Stimulated activated CD4-positive, alpha-beta T cell treated with anti-CD3 and anti-CD28 coated beads, Interleukin-12 subunit alpha, Interleukin-12 subunit beta, amount 100 ng/mL, for 4 hours (primary cell): ENCODE results near the gene MARVELD2.
"Not testable (repeated sequence)": the region's sequence is repeated elsewhere in the genome, so short reads cannot be mapped to it uniquely, and the experiment has no call there.

ENCODE experiments used
- DNase-seq: peaks from one replicate; pipeline ENCODE4 v3.0.0-alpha.2; 2020

MARVELD2 gene, protein sequence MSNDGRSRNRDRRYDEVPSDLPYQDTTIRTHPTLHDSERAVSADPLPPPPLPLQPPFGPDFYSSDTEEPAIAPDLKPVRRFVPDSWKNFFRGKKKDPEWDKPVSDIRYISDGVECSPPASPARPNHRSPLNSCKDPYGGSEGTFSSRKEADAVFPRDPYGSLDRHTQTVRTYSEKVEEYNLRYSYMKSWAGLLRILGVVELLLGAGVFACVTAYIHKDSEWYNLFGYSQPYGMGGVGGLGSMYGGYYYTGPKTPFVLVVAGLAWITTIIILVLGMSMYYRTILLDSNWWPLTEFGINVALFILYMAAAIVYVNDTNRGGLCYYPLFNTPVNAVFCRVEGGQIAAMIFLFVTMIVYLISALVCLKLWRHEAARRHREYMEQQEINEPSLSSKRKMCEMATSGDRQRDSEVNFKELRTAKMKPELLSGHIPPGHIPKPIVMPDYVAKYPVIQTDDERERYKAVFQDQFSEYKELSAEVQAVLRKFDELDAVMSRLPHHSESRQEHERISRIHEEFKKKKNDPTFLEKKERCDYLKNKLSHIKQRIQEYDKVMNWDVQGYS

GRCh38 chr5:69414885-69415583 lies at the start of gene MARVELD2:
Gene MARVELD2, plus strand, starts transcription at chr5:69415116. Its CDS starts 4,270 bp downstream, at chr5:69419386.
- DNase-seq = peak; percentile 48

DNA sequence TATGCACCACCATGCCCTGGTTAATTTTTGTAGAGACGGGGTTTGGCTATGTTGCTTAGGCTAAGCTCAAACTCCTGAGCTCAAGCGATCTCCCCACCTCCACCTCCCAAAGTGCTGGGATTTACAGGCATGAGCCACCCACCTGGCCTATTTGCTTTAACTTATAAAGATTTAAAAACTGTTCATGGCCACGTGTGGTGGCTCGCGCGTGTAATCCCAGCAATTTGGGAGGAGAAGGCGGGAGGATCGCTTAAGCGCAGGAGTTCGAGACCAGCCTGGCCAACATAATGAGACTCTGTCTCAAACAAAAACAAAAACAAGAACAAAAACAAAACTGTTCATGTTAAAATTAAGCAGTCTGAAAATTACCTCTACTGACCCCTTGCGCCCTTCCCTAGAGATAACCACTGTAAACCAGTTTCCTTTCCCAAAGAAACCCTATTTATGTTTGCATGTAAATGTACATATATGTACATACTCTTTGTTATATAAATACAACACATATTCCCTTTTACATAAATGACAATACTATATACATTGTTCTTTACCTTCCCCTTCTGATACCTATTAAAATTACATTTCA lies 47.1 kb upstream of the MARVELD2 start:
- no peak for DNase-seq

DNA sequence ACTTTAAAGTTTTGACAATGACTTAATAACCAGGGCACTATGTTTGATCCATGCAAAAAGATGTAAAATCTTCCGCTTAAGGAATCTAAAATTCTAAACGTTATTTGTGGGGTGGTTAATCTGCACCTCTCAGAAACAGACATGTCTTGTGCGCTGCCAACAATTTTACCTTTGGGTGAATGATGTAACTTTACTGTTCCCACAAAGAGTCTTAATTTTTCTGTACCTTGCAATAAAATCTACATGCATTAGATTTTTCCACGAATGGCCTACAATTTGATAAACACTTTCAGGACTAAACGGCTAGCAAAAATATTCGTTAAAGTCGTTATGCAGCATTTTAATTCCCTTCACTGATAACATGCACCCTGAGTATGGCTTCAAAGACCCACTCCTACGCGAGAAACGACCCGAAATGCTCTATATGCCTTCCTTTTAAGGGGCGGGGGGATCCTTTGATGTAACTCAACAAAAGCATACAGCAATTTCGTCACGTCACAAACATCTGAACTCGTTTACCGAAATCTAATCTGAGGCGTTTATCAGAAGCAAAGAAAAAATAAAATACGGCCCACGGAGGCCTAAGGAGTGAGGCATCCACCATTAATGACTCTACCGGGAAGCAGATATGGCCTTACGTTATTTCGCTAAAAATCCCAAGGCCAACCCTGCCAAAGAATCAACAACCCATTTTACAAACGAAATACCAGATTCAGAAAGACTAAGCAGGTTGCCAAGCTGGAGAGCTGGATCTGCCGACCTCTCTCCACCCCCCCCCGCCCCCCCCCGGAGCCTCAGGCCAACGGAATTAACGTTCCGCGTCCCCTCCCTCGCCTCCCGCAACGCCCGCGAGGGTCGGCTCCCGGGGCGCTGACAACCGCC lies 46.2 kb upstream of the MARVELD2 start:
- no peak for DNase-seq

DNA sequence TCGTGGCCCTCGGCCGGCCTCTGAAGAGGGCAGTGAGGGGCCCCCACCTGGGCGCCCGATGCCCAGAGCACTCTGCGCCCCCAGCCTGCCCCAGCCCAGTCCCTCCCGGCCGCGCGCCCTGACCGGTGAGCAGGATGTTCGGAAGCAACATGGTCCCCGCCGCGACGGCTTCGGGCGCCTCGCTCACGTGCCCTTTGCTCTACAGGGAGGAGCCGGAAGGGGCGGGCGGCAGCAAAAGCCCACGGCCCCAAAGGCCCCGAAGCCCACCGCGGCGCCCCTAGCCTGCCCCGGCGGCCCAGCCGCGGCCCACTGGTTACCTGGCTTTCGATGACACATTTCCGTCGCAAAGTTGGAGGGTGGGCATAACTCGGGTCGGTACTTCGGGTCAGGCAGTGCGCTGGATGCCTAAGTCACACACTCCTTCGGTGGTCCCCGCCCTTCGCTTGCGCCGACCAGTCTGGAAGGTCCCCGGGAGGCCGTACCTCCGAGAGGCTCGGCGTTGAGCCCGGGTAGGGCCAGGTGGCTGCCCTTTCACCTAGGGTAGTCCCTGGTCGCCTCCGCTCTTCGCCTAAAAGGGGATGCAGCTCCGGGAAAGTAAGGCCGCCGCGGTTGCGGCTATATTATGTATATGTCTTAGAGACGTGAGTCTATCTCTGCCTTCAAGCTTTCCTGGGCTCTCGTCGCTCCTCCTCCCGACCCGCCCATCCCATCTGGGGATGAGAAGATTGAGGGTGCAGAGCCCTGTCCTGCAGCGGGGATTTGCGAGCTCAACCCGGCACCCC lies 45.4 kb upstream of the MARVELD2 start, which contains the start of the genes AK6, RAD17 and TAF9:
Gene AK6 (minus strand): TSS at position 181 of the 782 bp plus-strand sequence. CDS start 30 bp downstream, at position 151.
Gene RAD17 (plus strand): TSS at position 479 of the 782 bp plus-strand sequence. CDS start 2,391 bp downstream, outside the sequence.
Gene TAF9 (minus strand): TSS at position 181 of the 782 bp plus-strand sequence. CDS start 3,783 bp downstream, outside the sequence.
- DNase-seq = peak; percentile 88

DNA sequence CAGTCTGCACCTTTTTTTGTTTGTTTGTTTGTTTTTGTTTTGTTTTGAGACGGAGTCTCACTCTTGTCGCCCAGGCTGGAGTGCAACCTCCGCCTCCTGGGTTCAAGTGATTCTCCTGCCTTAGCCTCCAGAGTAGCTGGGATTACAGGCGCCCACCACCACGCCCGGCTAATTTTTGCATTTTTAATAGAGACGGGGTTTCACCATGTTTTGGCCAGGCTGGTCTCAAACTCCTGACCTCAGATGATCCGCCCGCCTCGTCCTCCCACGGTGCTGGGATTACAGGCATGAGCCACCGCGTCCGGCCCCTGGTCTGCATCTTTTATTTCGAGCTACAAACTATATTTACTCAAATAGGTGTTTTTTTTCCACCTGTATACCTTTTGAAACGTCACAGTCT lies 44.6 kb upstream of the MARVELD2 start:
- not testable (repeated sequence) for DNase-seq

DNA sequence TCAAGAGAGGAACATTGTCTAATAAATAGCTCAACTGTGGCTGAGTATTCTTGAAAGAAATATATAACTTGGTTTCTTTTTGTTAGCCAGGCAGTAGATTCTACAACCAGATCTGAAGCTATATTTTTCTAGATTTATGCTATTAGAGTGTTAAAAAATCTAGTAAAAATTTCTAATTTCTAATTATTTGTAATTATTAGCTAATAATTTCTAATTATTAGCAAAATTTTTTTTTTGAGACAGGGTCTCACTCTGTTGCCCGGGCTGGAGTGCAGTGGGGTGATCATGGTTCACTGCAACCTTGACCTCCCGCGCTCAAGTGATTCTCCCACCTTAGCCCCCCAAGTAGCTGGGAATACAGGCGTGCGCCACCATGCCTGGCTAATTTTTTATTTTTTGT lies 42.5 kb upstream of the MARVELD2 start:
- no peak for DNase-seq

GRCh38 chr5:69374911-69375446 lies 39.9 kb upstream of the MARVELD2 start:
- DNase-seq = no peak

GRCh38 chr5:69378376-69378775 lies 36.5 kb upstream of the MARVELD2 start:
- DNase-seq = no peak

DNA sequence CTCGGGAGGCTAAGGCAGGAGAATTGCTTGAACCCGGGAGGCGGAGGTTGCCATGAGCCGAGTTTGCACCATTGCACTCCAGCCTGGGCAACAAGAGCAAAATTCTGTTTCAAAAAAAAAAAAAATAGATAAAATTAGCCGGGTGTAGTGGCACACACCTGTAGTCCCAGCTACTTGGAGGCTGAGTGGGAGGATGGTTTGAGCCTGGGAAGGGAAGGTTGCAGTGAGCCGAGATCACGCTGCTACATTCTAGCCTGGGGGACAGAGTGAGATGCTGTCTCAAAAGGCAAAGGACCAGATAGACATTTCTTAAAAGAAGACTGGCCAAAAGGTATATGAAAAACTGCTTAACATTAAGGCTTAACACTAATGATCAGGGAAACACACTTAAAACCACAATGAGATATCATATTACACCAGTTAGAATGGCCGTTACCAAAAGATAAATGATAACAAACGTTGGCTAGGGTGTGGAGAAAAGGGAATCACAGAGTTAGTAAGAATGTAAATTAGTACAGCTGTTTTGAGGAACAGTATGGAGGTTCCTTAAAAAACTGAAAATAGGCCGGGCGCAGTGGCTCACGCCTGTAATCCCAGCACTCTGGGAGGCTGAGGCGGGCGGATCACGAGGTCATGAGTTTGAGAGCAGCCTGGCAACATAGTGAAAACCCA lies 10.1 kb upstream of the MARVELD2 start:
- no peak for DNase-seq

DNA sequence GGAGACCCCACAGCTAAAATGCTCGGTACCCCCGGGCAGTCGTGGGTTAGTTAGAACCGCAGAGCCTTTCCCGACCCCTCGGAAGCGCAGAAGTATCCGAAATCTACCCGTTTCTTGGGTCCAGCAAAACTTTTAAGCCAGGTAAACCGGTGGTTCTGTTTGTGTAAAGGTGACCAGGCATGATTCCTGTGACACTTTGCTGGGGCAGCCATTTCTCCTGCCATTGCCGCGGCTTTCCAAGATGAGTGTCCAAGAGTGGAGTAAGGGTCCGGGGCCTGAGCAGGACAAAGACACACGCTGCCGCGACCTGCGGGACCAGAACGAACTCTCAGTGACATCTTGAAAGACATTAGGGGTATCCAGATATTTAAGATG lies 655 bp downstream of the MARVELD2 start:
- no peak for DNase-seq

DNA sequence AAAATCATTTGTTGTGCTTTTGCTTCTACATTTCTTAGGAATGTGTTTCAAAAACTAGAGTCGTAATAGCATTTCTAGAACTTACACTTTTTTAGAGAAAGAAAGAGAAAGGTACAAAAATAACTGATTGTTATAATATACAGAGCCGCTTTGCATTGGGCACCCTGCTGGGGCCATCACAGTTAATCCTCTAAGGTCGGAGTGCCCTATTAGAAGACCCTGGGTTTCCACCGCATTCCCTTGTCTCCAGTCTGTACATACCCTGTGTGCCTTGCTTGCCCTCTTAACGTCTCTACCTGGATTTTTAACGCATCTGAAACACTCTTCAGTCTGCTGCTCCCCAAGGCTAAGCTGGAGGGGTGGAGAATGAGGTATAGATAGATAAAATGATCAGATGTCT lies 1.3 kb downstream of the MARVELD2 start:
- DNase-seq = no peak

DNA sequence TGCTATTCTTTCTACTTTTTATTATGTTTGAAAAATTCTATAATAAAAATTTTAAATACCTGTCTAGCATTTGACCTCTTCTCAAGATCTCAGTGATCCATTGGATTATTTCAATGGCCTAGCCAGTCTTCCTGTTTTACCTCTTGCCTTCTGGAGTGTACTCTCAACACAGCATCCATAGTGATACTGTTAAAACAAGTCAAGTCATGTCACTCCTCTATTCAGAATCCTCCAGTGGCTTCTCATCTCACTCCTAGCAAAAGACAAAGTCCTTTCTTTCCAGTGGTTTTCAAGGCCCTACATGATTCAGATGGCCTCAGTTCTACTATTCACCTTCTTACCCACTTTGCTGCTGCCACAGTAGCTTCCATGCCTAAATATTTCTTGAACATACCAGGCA lies 1.8 kb downstream of the MARVELD2 start:
- DNase-seq = no peak

DNA sequence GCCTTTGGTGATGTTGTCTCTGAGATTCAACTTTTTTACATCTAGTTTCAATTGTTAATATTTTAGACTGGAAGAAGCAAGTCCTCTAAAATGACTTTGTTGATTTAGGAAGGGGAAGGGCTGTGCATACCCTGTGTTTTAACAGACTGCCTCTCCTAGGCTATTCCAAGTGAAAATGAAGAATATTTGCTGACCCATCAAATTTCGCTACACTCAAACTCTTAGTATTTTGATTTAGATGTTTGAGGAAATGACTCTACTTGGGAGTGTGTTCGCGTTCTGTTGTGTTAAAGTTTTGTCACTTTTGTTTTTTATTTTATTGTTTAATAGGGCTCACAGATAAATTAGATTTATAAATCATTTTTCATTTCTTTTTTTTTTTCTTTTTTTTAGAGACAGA lies 3.6 kb downstream of the MARVELD2 start:
- DNase-seq = no peak

DNA sequence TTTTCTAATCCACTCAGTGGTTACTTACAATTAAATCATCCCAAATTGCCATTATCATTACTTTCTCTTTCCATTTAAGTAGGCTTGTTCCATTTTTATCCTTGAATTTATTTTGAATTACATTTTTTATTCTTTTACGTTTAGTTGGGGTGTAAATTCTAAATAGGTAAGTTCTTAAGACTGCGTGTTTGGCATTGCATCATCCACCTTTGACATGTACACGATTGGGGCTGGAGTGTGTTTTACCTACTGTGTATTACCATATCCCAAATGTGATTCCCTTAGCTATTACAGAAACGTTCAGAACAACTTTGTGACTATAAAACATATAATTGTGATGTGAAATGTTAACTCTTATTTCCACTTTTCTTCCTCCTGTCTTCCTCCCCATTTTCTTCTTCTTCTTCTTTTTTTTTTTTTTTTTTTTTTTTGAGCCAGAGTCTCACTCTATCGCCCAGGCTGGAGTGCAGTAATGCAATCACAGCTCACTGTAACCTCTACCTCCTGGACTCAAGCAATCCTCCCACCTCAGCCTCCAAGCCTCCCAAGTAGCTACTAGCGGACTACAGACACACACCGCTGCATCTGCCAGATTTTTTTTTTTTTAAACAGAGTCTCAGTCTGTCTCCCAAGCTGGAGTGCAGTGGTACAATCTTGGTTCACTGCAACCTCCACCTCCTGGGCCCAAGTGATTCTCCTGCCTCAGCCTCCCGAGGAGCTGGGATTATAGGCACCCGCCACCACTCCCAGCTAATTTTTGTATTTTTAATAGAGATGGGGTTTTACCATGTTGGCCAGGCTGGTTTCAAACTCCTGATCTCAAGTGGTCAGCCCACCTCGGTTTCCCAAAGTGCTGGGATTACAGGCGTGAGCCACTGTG lies 16.7 kb downstream of the MARVELD2 start:
- DNase-seq = no peak

DNA sequence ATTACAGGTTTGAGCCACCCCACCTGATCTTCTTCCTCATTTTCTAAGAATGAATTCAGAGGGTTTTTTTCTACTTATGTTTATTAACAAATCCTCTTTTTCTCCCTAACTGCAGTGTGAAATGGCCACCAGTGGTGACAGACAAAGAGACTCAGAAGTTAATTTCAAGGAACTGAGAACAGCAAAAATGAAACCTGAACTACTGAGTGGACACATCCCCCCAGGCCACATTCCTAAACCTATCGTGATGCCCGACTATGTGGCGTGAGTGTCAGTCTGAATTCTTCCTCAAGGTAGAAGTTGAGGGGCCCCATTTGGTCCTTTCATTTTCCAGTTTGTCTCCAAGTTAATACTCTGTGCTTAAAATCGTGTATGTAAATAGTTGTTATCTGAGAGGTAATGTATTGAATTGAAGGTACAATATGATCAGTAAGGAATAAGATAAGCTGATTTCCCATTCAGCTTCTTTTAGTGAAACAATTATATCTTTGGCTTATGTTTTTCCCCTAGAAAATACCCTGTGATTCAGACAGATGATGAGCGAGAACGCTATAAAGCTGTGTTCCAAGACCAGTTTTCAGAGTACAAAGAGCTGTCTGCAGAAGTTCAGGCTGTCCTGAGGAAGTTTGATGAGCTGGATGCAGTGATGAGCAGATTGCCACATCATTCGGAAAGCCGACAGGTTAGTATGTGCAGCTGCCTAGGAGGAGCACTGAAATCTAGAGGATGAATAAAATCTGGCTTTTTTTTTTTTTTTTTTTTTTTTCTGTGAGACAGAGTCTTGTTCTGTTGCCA lies 17.7 kb downstream of the MARVELD2 start:
- no peak for DNase-seq

- DNase-seq = not testable (repeated sequence)
Observed at GRCh38 chr5:69435276-69435884, 20.5 kb downstream of the MARVELD2 start.

DNA sequence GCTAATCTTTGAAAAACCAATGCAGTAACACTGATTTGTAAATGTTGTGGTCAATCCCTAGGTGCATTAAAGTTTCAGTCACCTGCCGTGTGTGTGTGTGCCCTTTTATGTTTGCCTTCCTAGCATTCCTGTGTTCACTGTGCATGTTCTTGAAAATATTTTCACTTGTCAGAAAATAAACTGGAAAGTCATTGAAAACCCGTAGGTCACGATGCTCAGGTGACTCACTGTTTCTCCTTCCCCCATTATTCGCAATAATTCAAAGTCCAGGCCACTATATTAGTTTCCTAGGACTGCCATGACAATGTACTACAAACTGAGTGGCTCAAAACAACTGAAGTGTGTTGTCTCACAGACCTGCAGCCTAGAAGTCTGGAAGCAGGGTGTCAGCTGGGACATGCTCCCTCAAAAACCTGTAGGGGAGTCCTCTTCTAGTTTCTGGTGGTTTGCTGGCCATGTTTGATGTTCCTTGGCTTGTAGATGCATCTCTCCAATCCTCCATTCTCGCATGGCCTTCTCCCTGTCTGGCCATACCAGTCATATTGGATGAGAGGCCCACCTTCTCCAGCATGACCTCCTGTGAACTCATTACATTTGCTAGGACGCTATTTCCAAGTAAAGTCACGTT lies 29.3 kb downstream of the MARVELD2 start:
- no peak for DNase-seq

- DNase-seq = no peak
Observed at GRCh38 chr5:69449511-69449910, 34.6 kb downstream of the MARVELD2 start.
